Fibroblast of skin of back (primary cell): ENCODE results near the gene RELN.
A peak's percentile ranks its signal among the peaks of the same experiment; 100 is the strongest.
"Not testable (repeated sequence)": the region's sequence is repeated elsewhere in the genome, so short reads cannot be mapped to it uniquely, and the experiment has no call there.

Experiments used
- DNase-seq: peaks from one replicate; pipeline ENCODE4 v3.0.0-alpha.2; 2013

Gene RELN

DNA sequence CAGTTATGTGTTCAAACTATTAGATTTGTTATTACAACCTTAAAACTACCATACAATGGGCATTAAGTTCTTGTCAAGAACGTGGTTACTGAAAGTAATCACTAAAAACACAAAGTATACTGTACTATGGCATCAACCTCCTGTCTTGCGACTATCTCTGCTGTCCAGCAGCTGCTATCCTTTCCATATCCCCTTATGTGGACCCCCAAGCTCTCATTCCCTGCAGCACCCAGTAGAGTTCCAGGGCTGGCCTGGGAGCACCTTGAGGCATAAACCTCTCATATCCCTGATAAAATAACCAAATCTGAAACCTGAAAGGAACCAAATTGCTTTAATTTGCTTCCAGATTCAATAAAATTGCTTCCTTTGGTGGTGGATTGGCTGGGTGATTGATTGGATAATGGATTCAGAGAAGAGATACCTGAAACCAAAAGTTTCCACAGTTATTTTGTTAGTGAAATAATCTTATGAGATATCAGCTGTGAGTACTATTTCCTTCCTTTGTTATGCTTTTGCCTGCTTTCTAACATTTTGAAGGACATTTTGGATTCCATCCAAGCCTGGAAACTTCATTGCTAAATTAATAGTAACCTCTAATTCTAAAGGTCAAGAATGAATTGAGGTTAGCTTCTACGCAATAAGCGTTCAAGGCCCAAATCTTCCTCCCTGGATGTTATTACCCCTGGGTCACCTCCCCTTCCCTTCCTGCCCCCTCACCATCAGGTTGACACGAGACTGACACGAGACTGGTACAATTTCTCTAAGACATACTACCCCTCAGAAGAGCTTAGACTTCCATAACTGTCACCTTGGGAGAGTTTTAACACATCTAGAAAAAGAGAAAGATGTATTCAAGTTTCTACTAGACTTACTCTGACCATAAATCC lies 48.8 kb downstream of the RELN start:
- no peak for DNase-seq

DNA sequence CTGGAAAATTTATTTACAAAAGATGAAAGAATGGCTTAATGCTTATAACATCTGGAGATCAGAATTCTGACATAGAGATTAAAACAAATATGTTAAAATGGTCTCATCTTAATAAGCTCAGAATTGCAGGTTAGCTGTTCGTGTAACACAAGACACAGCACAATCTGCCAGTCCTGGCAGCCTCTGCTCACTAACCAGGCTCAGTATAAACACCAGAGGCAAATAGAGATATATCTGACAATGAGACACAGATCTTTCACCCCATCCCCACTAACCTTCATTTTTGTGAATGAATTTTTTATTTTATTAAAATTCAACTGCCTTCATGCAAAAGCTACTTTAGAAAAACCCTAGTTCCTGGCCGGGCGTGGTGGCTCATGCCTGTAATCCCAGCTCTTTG lies 51.8 kb downstream of the RELN start:
- no peak for DNase-seq

GRCh38 chr7:103936558-103936957 lies 52.9 kb downstream of the RELN start:
- DNase-seq, result no peak

GRCh38 chr7:103934508-103934907 lies 55.0 kb downstream of the RELN start:
- DNase-seq, result no peak

GRCh38 chr7:103932389-103932788 lies 57.1 kb downstream of the RELN start:
- DNase-seq, result no peak

DNA sequence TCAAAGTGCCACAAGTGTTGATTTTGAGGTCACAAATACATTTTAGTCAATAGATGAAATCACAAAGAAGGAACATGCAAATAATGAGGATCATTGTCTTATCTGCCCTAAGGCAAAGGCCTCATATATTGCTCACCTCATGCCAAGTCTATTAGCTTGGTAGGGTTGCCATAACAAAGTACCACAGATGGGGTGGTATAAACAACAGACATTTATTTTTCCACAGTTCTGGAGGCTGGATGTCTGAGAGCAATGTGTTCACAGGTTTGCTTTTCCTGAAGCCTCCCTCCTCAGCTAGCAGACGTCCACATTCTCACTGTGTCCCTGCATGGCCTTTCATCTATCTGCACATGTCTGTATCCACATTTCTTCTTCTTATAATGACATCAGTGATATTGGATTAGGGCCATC lies 59.6 kb downstream of the RELN start:
- no peak for DNase-seq

GRCh38 chr7:103928581-103928980 lies 60.9 kb downstream of the RELN start:
- DNase-seq, result no peak

- no peak for DNase-seq
These were observed 65.3 kb downstream of the RELN start for GRCh38 chr7:103924184-103924583.

GRCh38 chr7:103922407-103922806 lies 67.1 kb downstream of the RELN start:
- DNase-seq, result no peak

DNA sequence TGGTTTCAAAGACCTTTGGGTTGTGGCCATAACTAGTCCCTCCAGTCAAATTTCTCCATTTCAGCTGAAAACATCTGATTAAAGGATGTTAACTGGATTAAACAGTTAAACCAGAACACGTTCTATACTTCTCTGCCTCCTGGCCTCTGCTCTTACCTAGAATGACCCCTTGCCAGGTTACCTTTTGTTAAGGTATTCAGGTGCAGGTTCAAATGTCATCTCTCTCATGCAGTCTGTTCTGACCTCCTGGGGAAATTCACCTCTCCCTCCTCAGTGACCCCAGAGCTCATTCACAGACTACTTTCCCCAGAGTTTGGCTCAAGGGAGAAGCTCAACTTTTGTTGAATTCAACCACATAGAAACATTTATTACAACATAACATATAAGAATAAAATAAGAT lies 67.8 kb downstream of the RELN start:
- DNase-seq, result no peak

DNA sequence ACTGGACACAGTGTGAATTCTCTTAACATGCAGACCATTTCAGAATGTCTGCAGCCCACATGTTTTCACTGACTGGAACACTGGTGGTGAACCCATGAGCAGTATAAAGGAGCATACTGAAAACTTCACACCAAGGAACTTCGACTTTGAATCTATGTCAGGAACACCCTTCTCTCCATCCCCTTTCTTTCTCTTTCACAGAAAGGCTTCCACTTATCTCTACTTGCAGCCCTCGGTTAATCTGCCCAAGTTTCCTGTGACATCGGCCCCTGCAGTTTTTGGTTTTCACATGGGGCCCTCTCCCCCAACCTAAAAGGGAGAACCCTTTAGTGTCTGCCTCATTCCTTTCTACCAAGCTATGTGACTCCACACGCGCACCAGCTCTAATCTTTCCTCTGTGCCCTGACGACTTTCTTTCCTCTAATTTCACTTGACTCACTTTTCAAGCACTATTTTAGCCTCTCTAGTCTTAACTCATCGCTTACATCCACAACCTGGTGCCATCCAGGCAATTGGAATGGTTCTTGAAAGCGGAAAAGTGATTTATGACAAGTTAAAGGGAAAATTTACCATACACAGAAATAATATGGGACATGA lies 70.1 kb downstream of the RELN start:
- peak; percentile 8 for DNase-seq

GRCh38 chr7:103918631-103919271 lies 70.7 kb downstream of the RELN start:
- no peak for DNase-seq

DNA sequence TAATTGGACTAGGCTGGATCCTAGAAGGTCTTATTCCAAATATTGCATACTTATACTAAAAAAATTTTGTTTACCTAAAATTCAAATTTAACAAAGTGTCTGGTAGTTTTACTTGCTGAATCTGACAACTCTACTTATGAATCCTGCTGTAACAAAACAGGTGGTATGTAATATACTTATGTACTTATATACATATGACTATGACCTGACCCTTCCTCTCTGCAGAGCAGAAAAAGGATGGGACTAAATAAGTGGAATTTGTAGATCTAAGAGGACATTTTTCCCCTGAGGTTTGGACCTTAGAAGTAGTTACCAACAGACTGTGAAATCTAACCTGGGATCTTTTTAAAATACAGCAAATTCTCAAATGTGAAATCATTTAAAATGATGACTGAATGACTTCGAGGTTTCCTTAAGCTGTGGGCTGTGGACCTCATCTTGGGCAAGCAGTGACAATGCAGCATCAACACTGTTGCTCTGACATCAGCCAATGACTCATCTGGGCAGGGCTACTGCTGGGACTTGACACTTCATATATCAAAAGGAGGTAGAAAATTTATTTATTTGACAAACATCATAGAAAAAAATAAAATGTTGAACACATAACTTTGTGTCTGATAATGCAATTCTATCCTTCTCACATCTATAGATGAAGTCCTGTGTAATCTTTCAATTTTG lies 73.6 kb downstream of the RELN start:
- DNase-seq, result peak; percentile 36

- DNase-seq, result no peak
These were observed 75.1 kb downstream of the RELN start for GRCh38 chr7:103914147-103914899.

- peak; percentile 24 for DNase-seq
These were observed 76.4 kb downstream of the RELN start for GRCh38 chr7:103912891-103913605.

DNA sequence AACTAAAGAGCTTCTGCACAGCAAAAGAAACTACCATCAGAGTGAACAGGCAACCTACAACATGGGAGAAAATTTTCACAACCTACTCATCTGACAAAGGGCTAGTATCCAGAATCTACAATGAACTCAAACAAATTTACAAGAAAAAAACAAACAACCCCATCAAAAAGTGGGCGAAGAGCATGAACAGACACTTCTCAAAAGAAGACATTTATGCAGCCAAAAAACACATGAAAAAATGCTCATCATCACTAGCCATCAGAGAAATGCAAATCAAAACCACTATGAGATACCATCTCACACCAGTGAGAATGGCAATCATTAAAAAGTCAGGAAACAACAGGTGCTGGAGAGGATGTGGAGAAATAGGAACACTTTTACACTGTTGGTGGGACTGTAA lies 78.4 kb downstream of the RELN start:
- DNase-seq, result not testable (repeated sequence)

DNA sequence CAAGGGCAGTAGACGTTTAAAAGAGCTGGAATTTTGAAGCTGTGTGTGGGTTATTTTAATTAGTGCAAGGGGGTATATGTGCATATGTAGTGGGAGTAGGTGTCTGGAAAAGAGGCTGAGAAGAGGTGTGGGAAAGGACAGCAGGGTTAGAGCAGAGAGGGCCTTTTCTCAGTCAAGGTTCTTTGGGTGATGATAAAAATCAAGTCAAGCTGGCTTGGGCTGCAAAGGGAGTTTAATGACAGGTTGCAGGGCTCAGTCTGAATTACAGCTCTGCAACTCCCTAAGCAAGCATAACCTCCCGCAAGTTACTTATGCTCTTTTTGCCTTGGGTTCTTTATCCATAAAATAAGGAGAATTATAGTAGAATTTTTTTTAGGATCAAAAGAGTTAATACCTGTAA lies 83.5 kb downstream of the RELN start:
- DNase-seq, result no peak

GRCh38 chr7:103902917-103903316 lies 86.5 kb downstream of the RELN start:
- DNase-seq, result no peak

GRCh38 chr7:103896826-103897225 lies 92.6 kb downstream of the RELN start:
- not testable (repeated sequence) for DNase-seq

DNA sequence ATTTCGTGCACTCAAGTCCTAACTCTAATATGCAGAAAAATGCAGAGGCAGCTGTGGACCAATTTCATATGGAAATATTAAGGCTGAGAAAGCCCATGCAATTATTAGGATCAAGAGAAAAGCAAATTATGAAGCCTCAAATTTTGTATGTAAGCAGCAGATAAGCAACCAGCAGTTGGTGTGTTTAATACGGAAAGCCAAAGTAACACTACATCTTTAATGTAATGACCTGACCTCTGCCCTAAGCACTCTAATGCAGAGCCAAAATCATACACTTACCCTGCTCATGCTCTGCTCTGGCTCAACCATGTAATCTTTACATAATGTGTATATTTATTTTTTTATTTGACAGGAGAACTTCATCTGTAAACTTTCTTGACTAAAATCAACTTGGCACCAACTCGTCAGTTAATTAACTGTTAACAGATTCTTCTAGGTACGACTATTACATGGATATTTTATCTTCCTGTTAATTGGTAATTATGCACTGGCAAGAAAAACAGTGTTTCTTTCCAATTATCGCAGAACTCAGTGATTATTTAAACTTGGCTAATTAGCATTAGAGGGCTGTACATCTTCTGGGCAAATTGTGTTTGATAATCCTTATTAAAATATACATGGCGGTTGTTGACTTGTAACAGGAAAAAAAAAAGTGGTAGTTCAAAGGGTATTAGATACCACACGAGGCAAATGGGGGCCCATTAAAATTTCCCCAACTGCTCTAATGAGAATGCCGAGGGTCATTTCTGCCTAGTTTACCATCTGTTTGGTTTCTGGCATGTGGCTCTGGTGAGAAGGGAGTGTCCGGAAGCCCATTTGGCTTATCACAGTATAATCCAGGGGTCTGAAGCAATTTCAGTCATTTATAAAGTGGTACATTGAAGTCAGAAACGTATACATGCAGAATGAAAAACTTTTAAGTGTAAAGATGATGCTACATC lies 94.5 kb downstream of the RELN start:
- no peak for DNase-seq
